Calu3 (cell line): Measurements from ENCODE around the gene MAD1L1. TPM values are rescaled to one million over a fixed set of nuclear protein-coding genes. Genes with fewer than 3 reads are reported as not detected.

Source experiments
- BruUV-seq: library from RNA; stranded (reverse); fragments of 400-500 nt; replicated peaks from 2 replicates; lab custom pipeline; 2021; lab: Mats Ljungman, UMichigan
- CTCF ChIA-PET: fragments of 300-600 bp; sonication (Branson Sonifier 250); formaldehyde crosslinking; loops from one replicate; lab custom pipeline; 2022; ENCODE audit warnings: antibody characterized with exemption; lab: Charles Lee
- DNase-seq: peaks from one replicate; pipeline ENCODE4 v3.0.0; 2022
- H3K27ac Mint-ChIP-seq: one replicate; pipeline ENCODE4 v1.8.0; 2022; ENCODE audit warnings: mixed read lengths; ENCODE audit not compliant: unreplicated experiment
- H3K27me3 Mint-ChIP-seq: one replicate; pipeline ENCODE4 v1.8.0; 2022; ENCODE audit warnings: mixed read lengths; ENCODE audit not compliant: unreplicated experiment
- H3K36me3 Mint-ChIP-seq: one replicate; pipeline ENCODE4 v1.8.0; 2022; ENCODE audit warnings: mild to moderate bottlenecking, moderate library complexity, mixed read lengths; ENCODE audit not compliant: insufficient read depth, unreplicated experiment
- H3K4me1 Mint-ChIP-seq: one replicate; pipeline ENCODE4 v1.8.0; 2022; ENCODE audit warnings: mild to moderate bottlenecking, low read depth, mixed read lengths; ENCODE audit not compliant: unreplicated experiment
- H3K4me3 Mint-ChIP-seq: one replicate; pipeline ENCODE4 v1.8.0; 2022; ENCODE audit warnings: mild to moderate bottlenecking, low read depth, moderate library complexity, mixed read lengths; ENCODE audit not compliant: unreplicated experiment
- H3K9me3 Mint-ChIP-seq: one replicate; pipeline ENCODE4 v1.8.0; 2022; ENCODE audit warnings: low read depth, mixed read lengths; ENCODE audit not compliant: unreplicated experiment
- CTCF ChIP-seq: fragments of 200-600 bp; IDR thresholded peaks from one replicate; pipeline ENCODE4 v1.8.0; 2022; ENCODE audit warnings: antibody characterized with exemption; ENCODE audit not compliant: unreplicated experiment
- intact Hi-C: fragments of 100-400 bp; cut with micrococcal nuclease; formaldehyde crosslinking; loops from one replicate; pipeline ENCODE4 v1.10.0; 2022; ENCODE audit not compliant: unreplicated experiment
- total RNA-seq: library from RNA; stranded (reverse); gene quantifications from 2 replicates; pipeline ENCODE4 v1.2.3, GENCODE V29; 2022

MAD1L1 gene
- total RNA-seq, 1 experiment from 2014 or later = 86.0 TPM

- BruUV-seq = no TSS peak
- Mint-ChIP-seq H3K4me1 (no peaks in the 10 kb centered on the region), H3K9me3 (no peaks in the 10 kb centered on the region), H3K4me3 (no peak overlapping the region), H3K27ac (no peak overlapping the region), H3K36me3 (peaks cover 6% of the 10 kb centered on the region), H3K27me3 (no peaks in the 10 kb centered on the region)
- CTCF ChIA-PET = interaction anchor here (0.5 kb wide), 1 partner anchor 1178 kb away, joined by 6 read pairs; no protein-coding TSS in a partner anchor
- no peak for TF ChIP-seq CTCF
- DNase-seq = no peak
- intact Hi-C loops = no loop called here
Measured at GRCh38 chr7:2130096-2130375, 102.7 kb downstream of the MAD1L1 start.

GRCh38 chr7:2129323-2130095 is 103.2 kb downstream of the MAD1L1 start:
- TF ChIP-seq CTCF = no peak

GRCh38 chr7:2128601-2129322 is 104.0 kb downstream of the MAD1L1 start:
- Mint-ChIP-seq H3K27ac (no peak overlapping the region), H3K4me1 (no peaks in the 10 kb centered on the region), H3K4me3 (no peak overlapping the region), H3K27me3 (no peaks in the 10 kb centered on the region), H3K9me3 (no peaks in the 10 kb centered on the region), H3K36me3 (peaks cover 6% of the 10 kb centered on the region)
- BruUV-seq = no TSS peak
- TF ChIP-seq CTCF = no peak
- no peak for DNase-seq
- CTCF ChIA-PET = interaction anchor here (0.9 kb wide), 1 partner anchor 9 kb away, joined by 3 read pairs; no protein-coding TSS in a partner anchor
- intact Hi-C loops = no loop called here

More at GRCh38 chr7:2129323-2130095, 103.2 kb downstream of the MAD1L1 start:
- Mint-ChIP-seq H3K4me3 (no peak overlapping the region), H3K27ac (no peak overlapping the region), H3K27me3 (no peaks in the 10 kb centered on the region), H3K4me1 (no peaks in the 10 kb centered on the region), H3K36me3 (peaks cover 6% of the 10 kb centered on the region), H3K9me3 (no peaks in the 10 kb centered on the region)
- BruUV-seq = no TSS peak
- DNase-seq = no peak
- CTCF ChIA-PET = interaction anchor here (0.9 kb wide), 1 partner anchor 10 kb away, joined by 3 read pairs; no protein-coding TSS in a partner anchor
- intact Hi-C loops = no loop called here

GRCh38 chr7:2126621-2127020 is 106.1 kb downstream of the MAD1L1 start:
- H3K27me3 Mint-ChIP-seq = no peaks in the 10 kb centered on the region
- H3K9me3 Mint-ChIP-seq = no peaks in the 10 kb centered on the region
- H3K36me3 Mint-ChIP-seq = peaks cover 6% of the 10 kb centered on the region
- no peak overlapping the region for H3K4me3 Mint-ChIP-seq
- no peak overlapping the region for H3K27ac Mint-ChIP-seq
- DNase-seq = no peak
- H3K4me1 Mint-ChIP-seq = no peaks in the 10 kb centered on the region
- BruUV-seq = no TSS peak
- intact Hi-C loops = no loop called here
- CTCF ChIA-PET = no interaction called here
- TF ChIP-seq CTCF = no peak
